GM21381 (cell line): ENCODE results near the gene MAPK14.
A peak's percentile ranks its signal among the peaks of the same experiment; 100 is the strongest.
"Not testable (repeated sequence)": the region's sequence is repeated elsewhere in the genome, so short reads cannot be mapped to it uniquely, and the experiment has no call there.

ENCODE experiments used
- ATAC-seq: cut with Tn5 transposase; IDR thresholded peaks from one replicate; pipeline ENCODE4 v1.9.1; 2021; ENCODE audit warnings: mild to moderate bottlenecking, moderate library complexity; ENCODE audit not compliant: unreplicated experiment

Gene MAPK14

GRCh38 chr6:36027501-36028087 lies at the start of gene MAPK14:
Gene MAPK14 (plus strand): TSS chr6:36027808. CDS start chr6:36028158, 350 bp downstream.
- peak; percentile 90 for ATAC-seq

- not testable (repeated sequence) for ATAC-seq
These were observed 47.5 kb upstream of the MAPK14 start for GRCh38 chr6:35980126-35980525.

- ATAC-seq: no peak
These were observed 46.5 kb upstream of the MAPK14 start for GRCh38 chr6:35980991-35981645.

- ATAC-seq: no peak
These were observed 42.9 kb upstream of the MAPK14 start for GRCh38 chr6:35984701-35985100.

- ATAC-seq: not testable (repeated sequence)
These were observed 39.6 kb upstream of the MAPK14 start for GRCh38 chr6:35988047-35988446.

- no peak for ATAC-seq
These were observed 34.5 kb upstream of the MAPK14 start for GRCh38 chr6:35993150-35993549.

GRCh38 chr6:36000451-36000850 lies 27.2 kb upstream of the MAPK14 start:
- ATAC-seq: no peak

- ATAC-seq: no peak
These were observed 11.9 kb upstream of the MAPK14 start for GRCh38 chr6:36015666-36016065.

GRCh38 chr6:36018339-36018738 lies 9.3 kb upstream of the MAPK14 start:
- ATAC-seq: no peak

- ATAC-seq: no peak
These were observed 8.4 kb upstream of the MAPK14 start for GRCh38 chr6:36019167-36019566.

GRCh38 chr6:36020154-36020553 lies 7.5 kb upstream of the MAPK14 start:
- ATAC-seq: no peak

- no peak for ATAC-seq
These were observed 3.4 kb upstream of the MAPK14 start, which contains the start of gene SLC26A8 for GRCh38 chr6:36023996-36024795. Gene SLC26A8 (minus strand): TSS chr6:36024641. CDS start chr6:36019707, 4,934 bp downstream.

- no peak for ATAC-seq
These were observed 2.2 kb upstream of the MAPK14 start for GRCh38 chr6:36025260-36025931.

GRCh38 chr6:36025932-36026327 lies 1.7 kb upstream of the MAPK14 start:
- no peak for ATAC-seq

GRCh38 chr6:36028088-36028876 lies 674 bp downstream of the MAPK14 start:
- peak; percentile 25 for ATAC-seq

- no peak for ATAC-seq
These were observed 1.3 kb downstream of the MAPK14 start for GRCh38 chr6:36028877-36029324.

- no peak for ATAC-seq
These were observed 1.9 kb downstream of the MAPK14 start for GRCh38 chr6:36029464-36029863.

- no peak for ATAC-seq
These were observed 4.7 kb downstream of the MAPK14 start for GRCh38 chr6:36032261-36032660.

GRCh38 chr6:36033144-36033543 lies 5.5 kb downstream of the MAPK14 start:
- ATAC-seq: not testable (repeated sequence)

GRCh38 chr6:36033935-36034334 lies 6.3 kb downstream of the MAPK14 start:
- ATAC-seq: no peak
